ENCODE measurements around the gene KIR2DL1.

- TF ChIP-seq CTCF (IDR thresholded peaks at IDR 0.05; ENCODE audit: low read length) (no peak), EZH2 (optimal IDR thresholded peaks at IDR 0.05; ENCODE audit: low read depth, low read length) (no peak), EZH2phosphoT487 (IDR thresholded peaks at IDR 0.05; ENCODE audit: low read length) (no peak)
Measured at GRCh38 chr19:54728167-54728566, 41.4 kb upstream of the KIR2DL1 start.
